Parathyroid adenoma (tissue), 2 donors: Measurements from ENCODE around the gene LPP.

Experiments
- H2AFZ ChIP-seq: fragments of 300-600 bp; sonication (generic); one replicate; pipeline ENCODE4 v1.7.0; 2017; ENCODE audit warnings: antibody characterized with exemption, mild to moderate bottlenecking
- H3K27ac ChIP-seq: fragments of 300-600 bp; sonication (generic); one replicate; pipeline ENCODE4 v1.7.0; 2017
- H3K27me3 ChIP-seq: fragments of 300-600 bp; sonication (generic); one replicate; pipeline ENCODE4 v1.7.0; 2017; ENCODE audit warnings: low read length; ENCODE audit not compliant: control insufficient read depth, insufficient read depth
- H3K36me3 ChIP-seq: fragments of 300-600 bp; sonication (generic); one replicate; pipeline ENCODE4 v1.7.0; 2017; ENCODE audit warnings: low read length; ENCODE audit not compliant: control insufficient read depth, insufficient read depth
- H3K4me1 ChIP-seq: fragments of 300-600 bp; sonication (generic); one replicate; pipeline ENCODE4 v1.7.0; 2017; ENCODE audit warnings: control low read depth
- H3K4me2 ChIP-seq: fragments of 300-600 bp; sonication (generic); one replicate; pipeline ENCODE4 v1.7.0; 2017; ENCODE audit warnings: low read length
- H3K4me3 ChIP-seq: fragments of 300-600 bp; sonication (generic); one replicate; pipeline ENCODE4 v1.7.0; 2017; ENCODE audit warnings: low read depth, low read length
- H3K79me2 ChIP-seq: fragments of 300-600 bp; sonication (generic); one replicate; pipeline ENCODE4 v1.7.0; 2017; ENCODE audit warnings: control low read depth
- H3K9ac ChIP-seq: fragments of 300-600 bp; sonication (generic); one replicate; pipeline ENCODE4 v1.7.0; 2017; ENCODE audit warnings: mild to moderate bottlenecking
- H3K9me3 ChIP-seq: fragments of 300-600 bp; sonication (generic); one replicate; pipeline ENCODE4 v1.7.0; 2017; ENCODE audit warnings: low read length; ENCODE audit not compliant: control insufficient read depth
- CTCF ChIP-seq: fragments of 300-600 bp; sonication (generic); IDR thresholded peaks from one replicate; pipeline ENCODE4 v1.7.0; 2017; ENCODE audit warnings: antibody characterized with exemption, mild to moderate bottlenecking
- donor health status: primary hyperparathyroidism.

LPP gene

GRCh38 chr3:188241883-188242282, 87.9 kb downstream of the LPP start:
- Histone ChIP-seq H2AFZ (no peak overlapping the region), H3K4me1 (peaks cover 10% of the 10 kb centered on the region)

GRCh38 chr3:188242436-188243123, 88.6 kb downstream of the LPP start:
- H3K9ac ChIP-seq = no peak overlapping the region
- H3K27ac ChIP-seq = no peak overlapping the region
- H3K9me3 ChIP-seq = no peaks in the 10 kb centered on the region
- peaks cover 6% of the 10 kb centered on the region for H3K4me1 ChIP-seq
- no peak overlapping the region for H3K4me2 ChIP-seq
- no peak overlapping the region for H2AFZ ChIP-seq
- no peaks in the 10 kb centered on the region for H3K36me3 ChIP-seq
- TF ChIP-seq CTCF = no peak
- no peak overlapping the region for H3K4me3 ChIP-seq
- H3K79me2 ChIP-seq = peaks cover 3% of the 10 kb centered on the region
- no peaks in the 10 kb centered on the region for H3K27me3 ChIP-seq

More at GRCh38 chr3:188241883-188242282, 87.9 kb downstream of the LPP start:
- Histone ChIP-seq H3K27ac (no peak overlapping the region), H3K9ac (no peak overlapping the region), H3K9me3 (no peaks in the 10 kb centered on the region), H3K36me3 (no peaks in the 10 kb centered on the region), H3K79me2 (peaks cover 3% of the 10 kb centered on the region), H3K27me3 (no peaks in the 10 kb centered on the region), H3K4me2 (no peak overlapping the region), H3K4me3 (no peak overlapping the region)
- TF ChIP-seq CTCF = no peak

GRCh38 chr3:188243124-188243795, 89.3 kb downstream of the LPP start:
- H3K36me3 ChIP-seq = no peaks in the 10 kb centered on the region
- H2AFZ ChIP-seq = no peak overlapping the region
- no peak overlapping the region for H3K27ac ChIP-seq
- no peak overlapping the region for H3K4me3 ChIP-seq
- no peaks in the 10 kb centered on the region for H3K9me3 ChIP-seq
- no peak for TF ChIP-seq CTCF
- no peak overlapping the region for H3K9ac ChIP-seq
- H3K79me2 ChIP-seq = peaks cover 3% of the 10 kb centered on the region
- peaks cover 5% of the 10 kb centered on the region for H3K4me1 ChIP-seq
- no peaks in the 10 kb centered on the region for H3K27me3 ChIP-seq
- H3K4me2 ChIP-seq = no peak overlapping the region

GRCh38 chr3:188244395-188244861, 90.5 kb downstream of the LPP start:
- H3K27ac ChIP-seq = no peak overlapping the region
- H3K4me2 ChIP-seq = no peak overlapping the region
- no peak overlapping the region for H3K4me3 ChIP-seq
- no peaks in the 10 kb centered on the region for H3K27me3 ChIP-seq
- no peaks in the 10 kb centered on the region for H3K36me3 ChIP-seq
- H3K79me2 ChIP-seq = peaks cover 3% of the 10 kb centered on the region
- no peak overlapping the region for H3K9ac ChIP-seq
- no peak overlapping the region for H2AFZ ChIP-seq
- no peak for TF ChIP-seq CTCF
- H3K9me3 ChIP-seq = no peaks in the 10 kb centered on the region
- peaks cover 5% of the 10 kb centered on the region for H3K4me1 ChIP-seq
